HG03039 (cell line): ENCODE data around the gene OPA1.
"Not testable (repeated sequence)": the region's sequence is repeated elsewhere in the genome, so short reads cannot be mapped to it uniquely, and the experiment has no call there.

Experiments
- ATAC-seq: cut with Tn5 transposase; IDR thresholded peaks from one replicate; pipeline ENCODE4 v1.9.1; 2021; ENCODE audit warnings: mild to moderate bottlenecking, moderate library complexity; ENCODE audit not compliant: unreplicated experiment

OPA1 gene

DNA sequence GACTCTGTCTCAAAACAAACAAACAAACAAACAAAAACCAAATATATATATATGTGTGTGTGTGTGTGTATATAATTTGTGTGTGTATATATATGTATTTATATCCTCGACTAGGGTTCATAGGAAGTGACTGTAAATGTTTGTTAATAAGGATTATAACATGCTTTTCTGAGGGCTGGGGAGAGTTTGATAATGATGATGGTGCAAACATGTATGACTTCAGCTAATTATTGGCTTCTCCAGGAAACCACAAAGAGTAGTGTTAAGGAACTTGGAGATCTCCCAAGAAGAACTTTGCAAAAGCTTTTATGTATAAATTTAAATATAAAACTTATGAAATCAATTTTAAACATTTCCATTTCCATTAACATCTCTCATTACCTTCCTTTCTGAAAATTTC, 3.9 kb upstream of the OPA1 start:
- ATAC-seq, result no peak

DNA sequence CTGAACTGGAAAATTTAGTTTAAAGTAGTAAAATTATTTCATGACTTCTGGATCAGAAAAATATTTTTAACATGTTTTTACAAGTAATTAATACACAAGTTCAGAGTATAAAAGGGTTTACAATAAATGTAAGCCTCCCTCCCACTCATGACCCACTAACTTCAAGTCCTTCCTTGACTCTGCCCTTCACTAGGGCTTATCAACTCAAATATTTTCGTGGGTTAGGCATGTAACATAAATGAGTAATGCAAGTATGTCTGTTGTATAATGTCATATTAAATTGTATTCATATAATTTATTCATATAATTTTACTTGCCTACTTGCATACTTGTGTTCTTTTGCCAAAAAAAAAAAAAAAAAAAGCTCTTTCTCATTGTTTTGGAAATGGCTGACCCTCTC, 3.4 kb upstream of the OPA1 start:
- no peak for ATAC-seq

DNA sequence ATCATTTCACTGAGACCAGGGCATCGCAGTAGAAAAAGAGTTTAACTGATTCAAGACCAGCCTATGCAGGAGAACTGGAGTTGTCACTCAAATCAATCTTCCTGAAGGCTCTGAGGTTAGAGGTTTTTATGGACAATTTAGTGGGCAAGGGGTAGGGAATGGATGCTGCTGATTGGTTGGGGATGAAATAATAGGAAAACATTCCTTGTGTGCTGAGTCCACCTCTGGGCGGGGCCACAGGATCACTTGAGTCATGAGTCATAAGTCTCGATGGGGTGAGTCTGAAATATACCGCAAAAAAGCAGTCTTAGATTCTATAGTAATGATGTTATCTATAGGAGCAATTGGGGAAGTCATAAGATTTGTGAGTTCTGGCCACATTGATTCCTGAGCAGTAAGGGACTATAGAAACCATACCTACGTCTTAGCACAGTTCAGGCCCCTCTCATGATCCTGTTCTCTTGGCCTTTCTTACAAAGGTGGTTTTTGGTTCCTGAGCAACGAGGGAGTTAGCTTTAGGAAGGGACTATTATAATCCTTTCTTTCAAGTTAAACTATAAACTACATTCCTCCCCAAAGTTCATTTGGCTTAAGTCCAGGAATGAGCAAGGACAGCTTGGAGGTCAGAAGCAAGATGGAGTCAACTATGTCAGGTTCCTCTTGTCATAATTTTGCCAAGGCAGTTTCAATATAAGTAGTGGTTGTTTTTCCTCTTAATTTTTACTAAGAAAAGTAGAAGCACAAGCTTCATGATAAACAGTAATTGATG, 2.7 kb upstream of the OPA1 start:
- ATAC-seq, result no peak

DNA sequence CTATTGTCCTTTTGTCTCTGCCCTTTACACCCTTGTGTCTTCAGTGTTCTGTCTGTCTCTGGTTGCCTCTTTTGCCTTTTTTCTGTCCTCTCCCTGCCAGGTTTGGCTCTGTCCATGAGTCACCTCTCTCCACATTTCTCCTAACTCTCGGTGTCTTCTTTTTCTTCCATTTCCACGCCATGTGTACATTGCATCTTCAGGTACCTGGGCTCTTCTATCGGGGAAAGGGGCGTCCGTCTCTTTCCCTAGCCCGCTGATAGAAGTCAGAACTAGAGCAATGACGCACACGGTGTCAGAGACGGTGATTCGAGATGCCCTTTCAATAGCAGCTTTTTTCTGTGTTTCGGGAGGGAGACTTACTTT, 641 bp downstream of the OPA1 start:
- no peak for ATAC-seq

DNA sequence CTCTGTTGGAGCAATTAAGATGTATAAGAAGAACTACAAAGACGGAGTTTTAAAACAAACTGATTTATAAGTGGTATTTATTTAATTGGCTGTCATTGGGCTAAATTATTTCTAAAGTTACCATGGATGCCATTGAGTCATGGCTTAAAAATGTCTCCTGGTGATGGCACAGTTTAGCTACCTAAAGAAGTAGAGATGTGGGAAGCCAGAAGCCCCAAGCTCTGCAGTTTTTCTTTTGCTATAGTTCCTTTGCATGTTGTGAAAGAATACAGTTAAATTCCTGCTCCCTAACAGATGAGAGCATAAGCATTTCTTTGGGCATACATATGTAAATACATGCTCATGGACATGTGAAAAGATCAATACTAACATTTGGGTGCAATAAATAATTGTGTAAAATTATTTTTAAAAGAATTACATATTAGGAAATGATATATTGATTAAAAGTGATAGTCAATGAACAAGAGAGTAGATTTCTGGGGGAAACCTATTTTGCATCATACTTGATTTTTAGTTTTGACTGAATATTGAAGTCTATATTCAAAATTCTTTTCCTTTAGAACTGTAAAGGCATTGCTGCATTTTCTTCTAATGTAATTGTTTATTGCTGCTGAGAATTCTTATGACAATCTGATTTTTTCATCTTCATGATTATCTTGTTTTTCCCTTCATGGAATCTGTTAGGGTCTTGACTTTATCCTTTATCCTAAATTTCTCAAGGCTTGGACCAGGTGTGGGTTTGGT, 2.1 kb downstream of the OPA1 start:
- ATAC-seq, result no peak

- no peak for ATAC-seq
Measured at GRCh38 chr3:193595939-193596487, 3.0 kb downstream of the OPA1 start.

DNA sequence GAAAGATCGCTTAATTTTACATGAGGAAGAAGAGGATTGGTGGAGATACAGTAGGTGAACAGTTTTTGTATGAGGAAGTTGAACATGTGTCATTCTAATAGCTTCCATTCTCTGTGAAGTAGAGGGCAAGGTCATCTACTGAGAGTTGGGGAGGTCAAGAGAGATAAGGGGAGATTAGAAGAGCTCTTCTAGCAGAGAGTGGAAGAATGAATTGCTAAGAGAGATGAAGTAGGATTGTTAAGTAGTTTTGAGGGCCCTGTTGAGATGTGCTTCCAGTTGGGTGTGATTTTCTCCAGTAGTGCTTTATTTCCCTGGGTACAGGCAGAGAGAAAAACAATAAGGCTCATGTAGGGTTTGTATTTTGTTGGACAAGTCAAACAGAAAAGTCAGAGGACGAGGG, 5.2 kb downstream of the OPA1 start:
- ATAC-seq, result no peak

DNA sequence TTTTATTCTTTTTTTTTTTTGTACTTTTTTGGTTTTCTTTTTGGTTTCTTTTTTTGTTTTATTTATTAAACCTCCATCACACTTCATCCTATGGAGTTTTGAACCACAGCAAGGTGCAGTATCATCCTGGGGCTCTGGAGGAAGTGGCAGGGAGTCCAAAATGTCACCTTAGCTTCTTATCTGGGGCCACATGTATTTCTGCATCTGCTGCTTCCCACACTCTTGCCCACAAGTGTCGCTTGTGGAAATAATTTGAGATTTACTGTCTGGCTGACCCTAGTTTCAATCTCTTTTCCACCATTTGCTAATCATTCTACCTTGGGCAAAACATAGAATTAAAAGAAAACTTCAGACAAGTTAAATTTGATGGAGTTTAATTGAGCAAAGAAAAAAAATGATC, 6.4 kb downstream of the OPA1 start:
- ATAC-seq, result no peak

- peak; percentile 81 for ATAC-seq
Measured at GRCh38 chr3:193605876-193606275, 12.9 kb downstream of the OPA1 start.

GRCh38 chr3:193606892-193607291, 13.9 kb downstream of the OPA1 start:
- not testable (repeated sequence) for ATAC-seq

DNA sequence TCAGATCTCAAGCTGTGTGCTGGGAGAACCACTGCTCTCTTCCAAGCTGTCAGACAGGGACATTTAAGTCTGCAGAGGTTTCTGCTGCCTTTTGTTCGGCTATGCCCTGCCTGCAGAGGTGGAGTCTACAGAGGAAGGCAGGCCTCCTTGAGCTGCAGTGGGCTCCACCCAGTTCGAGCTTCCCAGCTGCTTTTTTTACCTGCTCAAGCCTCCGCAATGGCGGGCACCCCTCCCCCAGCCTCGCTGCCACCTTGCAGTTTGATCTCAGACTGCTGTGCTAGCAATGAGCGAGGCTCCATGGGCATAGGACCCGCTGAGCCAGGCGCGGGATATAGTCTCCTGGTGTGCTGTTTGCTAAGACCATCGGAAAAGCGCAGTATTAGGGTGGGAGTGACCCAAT, 17.5 kb downstream of the OPA1 start:
- ATAC-seq, result not testable (repeated sequence)

DNA sequence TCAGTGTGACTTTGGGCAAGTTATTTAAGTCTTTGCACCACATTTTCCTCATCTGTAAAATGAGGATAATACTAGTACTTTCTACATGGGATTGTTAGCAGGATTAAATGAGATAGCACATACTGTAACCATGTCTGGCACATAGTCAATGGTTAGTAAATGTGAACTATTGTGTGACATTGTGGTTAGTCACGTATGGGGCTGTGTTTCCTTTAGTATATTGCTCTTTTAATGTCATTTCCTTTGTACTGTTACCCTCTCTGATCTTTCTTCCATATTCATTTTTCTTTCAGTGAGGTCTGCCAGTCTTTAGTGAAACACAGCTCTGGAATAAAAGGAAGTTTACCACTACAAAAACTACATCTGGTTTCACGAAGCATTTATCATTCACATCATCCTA, 21.4 kb downstream of the OPA1 start:
- no peak for ATAC-seq

GRCh38 chr3:193617628-193618027, 24.6 kb downstream of the OPA1 start:
- no peak for ATAC-seq

DNA sequence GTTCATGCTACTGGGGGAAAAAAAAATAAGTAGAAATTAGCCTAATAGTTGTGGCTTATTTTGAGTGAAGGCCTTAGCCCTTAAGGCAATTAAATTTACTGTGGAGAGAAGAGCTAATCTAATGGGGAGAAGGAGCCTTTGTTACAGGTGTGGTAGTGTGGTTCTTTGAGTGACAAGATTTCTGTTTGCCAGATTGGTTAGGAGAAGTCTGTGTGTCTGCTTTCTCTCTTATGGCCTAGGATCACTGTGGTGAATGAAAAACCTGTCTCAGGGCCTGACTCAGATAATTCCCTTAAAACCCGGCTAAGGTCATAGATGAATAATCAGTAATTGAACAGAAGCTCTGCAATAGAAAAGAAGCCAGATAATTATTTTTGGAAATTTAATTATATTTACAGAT, 27.0 kb downstream of the OPA1 start:
- peak; percentile 43 for ATAC-seq

DNA sequence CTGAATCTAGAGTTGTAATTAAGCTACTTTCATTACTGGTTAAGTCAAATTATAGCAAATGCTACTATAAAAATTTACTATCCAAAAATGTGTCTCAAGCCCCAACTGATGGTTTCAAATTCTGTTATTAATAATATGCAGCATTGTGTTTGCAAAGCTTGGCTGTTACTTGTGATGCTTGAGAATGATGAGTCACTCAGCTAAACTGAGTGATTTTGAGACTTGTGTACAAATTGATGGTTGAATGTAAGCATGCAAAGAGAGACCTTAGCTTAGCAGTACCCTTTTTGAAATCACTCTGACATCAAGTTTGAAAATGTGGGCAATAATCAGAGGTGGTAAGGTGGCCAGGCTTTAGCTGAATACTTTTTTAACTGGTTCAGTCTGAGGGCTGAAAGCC, 27.6 kb downstream of the OPA1 start:
- ATAC-seq, result peak; percentile 95

GRCh38 chr3:193621127-193621526, 28.1 kb downstream of the OPA1 start:
- ATAC-seq, result no peak

DNA sequence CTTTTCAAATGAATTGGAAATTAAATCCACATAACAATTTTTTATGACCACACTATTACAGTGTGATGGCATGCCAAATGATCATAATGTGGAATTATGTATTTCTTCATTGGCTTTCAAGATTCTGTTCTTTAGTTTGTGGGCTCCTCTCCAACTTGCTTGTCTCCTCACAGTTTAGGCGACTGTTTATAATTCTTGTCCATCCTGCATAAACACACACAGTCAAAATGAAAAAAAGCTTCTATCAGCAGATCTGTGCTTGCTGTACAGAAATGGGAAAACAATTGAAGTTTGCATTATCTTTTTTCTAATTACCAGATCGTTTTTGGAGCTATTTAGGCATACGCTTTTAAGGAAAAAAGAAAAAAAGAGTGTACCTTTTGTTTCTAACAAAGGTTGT, 37.0 kb downstream of the OPA1 start:
- ATAC-seq, result no peak

GRCh38 chr3:193637831-193638230, 44.8 kb downstream of the OPA1 start:
- ATAC-seq, result no peak

DNA sequence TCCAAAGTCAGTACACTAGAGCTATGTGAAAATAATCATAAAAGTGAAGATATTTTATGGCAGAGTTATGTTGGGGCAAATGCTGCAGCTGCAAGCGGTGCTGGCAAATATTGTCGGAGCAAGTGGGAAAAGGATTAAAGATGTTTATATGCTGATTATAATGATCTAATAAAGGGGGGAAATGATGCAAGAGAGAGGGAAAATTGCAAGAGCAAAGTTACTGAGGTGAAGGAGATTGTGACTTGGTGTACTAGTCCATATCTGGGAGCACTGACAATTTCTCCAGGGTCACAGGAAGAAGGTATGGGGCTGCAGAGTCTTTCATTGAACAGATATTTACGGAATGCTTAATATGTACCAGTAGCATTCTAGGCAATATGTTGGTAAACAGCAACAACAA, 45.8 kb downstream of the OPA1 start:
- no peak for ATAC-seq

GRCh38 chr3:193640165-193640715, 47.2 kb downstream of the OPA1 start:
- no peak for ATAC-seq

DNA sequence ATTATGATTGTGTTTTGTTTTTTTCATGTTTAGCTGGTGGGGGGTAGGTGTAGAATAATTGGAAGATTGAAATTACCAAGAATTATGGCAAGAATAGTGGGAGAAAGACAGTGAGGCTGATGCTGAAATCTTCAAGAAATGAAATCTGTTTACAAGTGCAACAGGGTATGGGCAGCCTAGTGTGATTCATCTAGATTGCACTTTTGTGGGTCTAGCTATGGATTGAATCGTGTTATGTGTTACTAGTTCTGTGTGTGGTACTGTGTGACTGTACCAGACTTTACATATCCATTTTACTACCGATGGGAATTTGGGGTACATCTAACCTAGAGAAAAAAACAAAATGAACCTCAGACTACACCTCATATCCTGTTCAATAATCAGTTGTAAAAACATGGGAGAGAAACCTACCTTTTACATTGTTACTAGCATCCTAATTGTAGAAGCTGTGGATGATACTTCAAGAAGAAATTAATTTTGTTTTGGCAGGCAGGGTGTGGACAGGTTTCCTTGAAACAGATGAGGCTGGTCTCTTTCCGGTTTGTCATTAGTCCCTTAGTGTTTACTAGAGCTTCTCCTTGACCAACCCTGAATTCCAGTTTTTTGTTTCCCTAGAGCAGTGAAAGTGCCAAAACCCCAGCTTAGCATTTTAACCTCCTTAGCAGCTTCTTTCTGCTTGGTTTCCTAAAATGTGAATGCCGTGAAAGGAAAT, 47.9 kb downstream of the OPA1 start:
- no peak for ATAC-seq
